WTC11 (cell line): ENCODE results near the gene IFITM2.

Source experiments
- FOXJ3 ChIP-seq: sonication (generic); formaldehyde crosslinking; IDR thresholded peaks from 2 replicates; pipeline ENCODE4 v1.9.0; 2021; ENCODE audit warnings: missing genetic modification reagents, mild to moderate bottlenecking, borderline replicate concordance
- JUN ChIP-seq: sonication (generic); formaldehyde crosslinking; IDR thresholded peaks from 2 replicates; pipeline ENCODE4 v1.8.0; 2023; ENCODE audit warnings: mild to moderate bottlenecking, missing genetic modification reagents
- NR3C1 ChIP-seq: sonication (generic); formaldehyde crosslinking; conservative IDR thresholded peaks from 2 replicates; pipeline ENCODE4 v1.8.1; 2023; ENCODE audit warnings: low read depth, mild to moderate bottlenecking, missing genetic modification reagents
- SMAD3 ChIP-seq: sonication (generic); formaldehyde crosslinking; IDR thresholded peaks from 2 replicates; pipeline ENCODE4 v1.8.0; 2022; ENCODE audit warnings: missing genetic modification reagents, mild to moderate bottlenecking, borderline replicate concordance
- TF ChIP-seq, protein P1 (sequence below): sonication (generic); formaldehyde crosslinking; IDR thresholded peaks from 2 replicates; pipeline ENCODE4 v1.8.0; 2022; ENCODE audit warnings: mild to moderate bottlenecking, missing genetic modification reagents
- TF ChIP-seq, protein P2 (sequence below): fragments of 200-600 bp; IDR thresholded peaks from 2 replicates; pipeline ENCODE4 v1.8.0; 2022; ENCODE audit warnings: antibody characterized with exemption
- TF ChIP-seq, protein P3 (sequence below): sonication (generic); formaldehyde crosslinking; IDR thresholded peaks from 2 replicates; pipeline ENCODE4 v1.8.0; 2023; ENCODE audit warnings: mild to moderate bottlenecking, missing genetic modification reagents
- TF ChIP-seq, protein P4 (sequence below): fragments of 250-450 bp; sonication (Bioruptor Pico); IDR thresholded peaks from 2 replicates; pipeline ENCODE4 v1.8.0; 2021; ENCODE audit warnings: mild to moderate bottlenecking
- TF ChIP-seq, protein P5 (sequence below): sonication (generic); formaldehyde crosslinking; IDR thresholded peaks from 2 replicates; pipeline ENCODE4 v1.8.0; 2022; ENCODE audit warnings: mild to moderate bottlenecking, missing genetic modification reagents
- TF ChIP-seq, protein P6 (sequence below): sonication (generic); formaldehyde crosslinking; conservative IDR thresholded peaks from 2 replicates; pipeline ENCODE4 v1.8.1; 2022; ENCODE audit warnings: mild to moderate bottlenecking, missing genetic modification reagents
- TF ChIP-seq, protein P7 (sequence below): sonication (generic); formaldehyde crosslinking; IDR thresholded peaks from 2 replicates; pipeline ENCODE4 v1.8.0; 2023; ENCODE audit warnings: missing genetic modification reagents

DNA sequence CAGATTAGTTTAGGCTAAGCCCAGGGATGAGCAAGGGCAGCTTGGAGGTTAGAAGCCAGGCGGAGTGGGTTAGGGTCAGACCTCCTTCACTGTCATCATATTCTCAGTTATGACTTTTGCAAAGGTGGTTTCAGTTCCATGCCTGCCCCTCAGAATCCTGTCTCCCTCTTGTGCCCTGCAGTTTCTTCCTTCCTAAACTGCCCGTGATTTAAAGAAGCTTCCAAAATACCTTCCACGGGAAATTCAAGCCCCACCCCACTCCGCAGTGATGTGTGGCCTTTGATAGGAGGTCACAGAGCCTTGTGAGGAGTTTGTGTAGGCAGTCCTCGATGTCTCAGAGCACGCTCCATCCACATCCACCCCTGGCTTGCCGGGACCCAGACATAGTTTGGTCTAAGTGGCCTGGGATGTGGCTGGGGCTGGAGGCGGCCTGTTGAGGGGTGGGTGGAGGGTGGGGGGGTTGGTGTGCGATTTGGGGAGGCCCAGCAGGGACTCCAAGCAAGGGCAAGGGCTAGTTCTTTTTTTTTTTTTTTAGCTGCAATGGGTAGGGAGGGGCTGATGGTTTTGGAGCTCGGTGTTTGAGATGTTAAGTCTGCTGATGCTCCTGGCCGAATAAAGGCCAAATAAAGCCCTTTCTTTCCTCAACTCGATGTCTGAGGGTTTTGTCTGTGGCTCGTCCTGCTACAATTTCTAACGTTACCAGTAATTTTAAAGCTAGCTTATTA, 4.6 kb downstream of the IFITM2 start:
- TF ChIP-seq, protein P1, sequence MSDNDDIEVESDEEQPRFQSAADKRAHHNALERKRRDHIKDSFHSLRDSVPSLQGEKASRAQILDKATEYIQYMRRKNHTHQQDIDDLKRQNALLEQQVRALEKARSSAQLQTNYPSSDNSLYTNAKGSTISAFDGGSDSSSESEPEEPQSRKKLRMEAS (CRISPR knock-in tag) = 0 out of 2 replicates have a peak, but pooled peaks have one; percentile 19
- TF ChIP-seq, protein P2, sequence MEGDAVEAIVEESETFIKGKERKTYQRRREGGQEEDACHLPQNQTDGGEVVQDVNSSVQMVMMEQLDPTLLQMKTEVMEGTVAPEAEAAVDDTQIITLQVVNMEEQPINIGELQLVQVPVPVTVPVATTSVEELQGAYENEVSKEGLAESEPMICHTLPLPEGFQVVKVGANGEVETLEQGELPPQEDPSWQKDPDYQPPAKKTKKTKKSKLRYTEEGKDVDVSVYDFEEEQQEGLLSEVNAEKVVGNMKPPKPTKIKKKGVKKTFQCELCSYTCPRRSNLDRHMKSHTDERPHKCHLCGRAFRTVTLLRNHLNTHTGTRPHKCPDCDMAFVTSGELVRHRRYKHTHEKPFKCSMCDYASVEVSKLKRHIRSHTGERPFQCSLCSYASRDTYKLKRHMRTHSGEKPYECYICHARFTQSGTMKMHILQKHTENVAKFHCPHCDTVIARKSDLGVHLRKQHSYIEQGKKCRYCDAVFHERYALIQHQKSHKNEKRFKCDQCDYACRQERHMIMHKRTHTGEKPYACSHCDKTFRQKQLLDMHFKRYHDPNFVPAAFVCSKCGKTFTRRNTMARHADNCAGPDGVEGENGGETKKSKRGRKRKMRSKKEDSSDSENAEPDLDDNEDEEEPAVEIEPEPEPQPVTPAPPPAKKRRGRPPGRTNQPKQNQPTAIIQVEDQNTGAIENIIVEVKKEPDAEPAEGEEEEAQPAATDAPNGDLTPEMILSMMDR = no peak
- TF ChIP-seq, protein P3, sequence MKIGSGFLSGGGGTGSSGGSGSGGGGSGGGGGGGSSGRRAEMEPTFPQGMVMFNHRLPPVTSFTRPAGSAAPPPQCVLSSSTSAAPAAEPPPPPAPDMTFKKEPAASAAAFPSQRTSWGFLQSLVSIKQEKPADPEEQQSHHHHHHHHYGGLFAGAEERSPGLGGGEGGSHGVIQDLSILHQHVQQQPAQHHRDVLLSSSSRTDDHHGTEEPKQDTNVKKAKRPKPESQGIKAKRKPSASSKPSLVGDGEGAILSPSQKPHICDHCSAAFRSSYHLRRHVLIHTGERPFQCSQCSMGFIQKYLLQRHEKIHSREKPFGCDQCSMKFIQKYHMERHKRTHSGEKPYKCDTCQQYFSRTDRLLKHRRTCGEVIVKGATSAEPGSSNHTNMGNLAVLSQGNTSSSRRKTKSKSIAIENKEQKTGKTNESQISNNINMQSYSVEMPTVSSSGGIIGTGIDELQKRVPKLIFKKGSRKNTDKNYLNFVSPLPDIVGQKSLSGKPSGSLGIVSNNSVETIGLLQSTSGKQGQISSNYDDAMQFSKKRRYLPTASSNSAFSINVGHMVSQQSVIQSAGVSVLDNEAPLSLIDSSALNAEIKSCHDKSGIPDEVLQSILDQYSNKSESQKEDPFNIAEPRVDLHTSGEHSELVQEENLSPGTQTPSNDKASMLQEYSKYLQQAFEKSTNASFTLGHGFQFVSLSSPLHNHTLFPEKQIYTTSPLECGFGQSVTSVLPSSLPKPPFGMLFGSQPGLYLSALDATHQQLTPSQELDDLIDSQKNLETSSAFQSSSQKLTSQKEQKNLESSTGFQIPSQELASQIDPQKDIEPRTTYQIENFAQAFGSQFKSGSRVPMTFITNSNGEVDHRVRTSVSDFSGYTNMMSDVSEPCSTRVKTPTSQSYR (CRISPR knock-in tag) = no peak
- TF ChIP-seq SMAD3 (no peak), FOXJ3 (CRISPR knock-in tag) (no peak), JUN (CRISPR knock-in tag) (no peak), NR3C1 (CRISPR knock-in tag) (no peak)
- TF ChIP-seq, protein P4, sequence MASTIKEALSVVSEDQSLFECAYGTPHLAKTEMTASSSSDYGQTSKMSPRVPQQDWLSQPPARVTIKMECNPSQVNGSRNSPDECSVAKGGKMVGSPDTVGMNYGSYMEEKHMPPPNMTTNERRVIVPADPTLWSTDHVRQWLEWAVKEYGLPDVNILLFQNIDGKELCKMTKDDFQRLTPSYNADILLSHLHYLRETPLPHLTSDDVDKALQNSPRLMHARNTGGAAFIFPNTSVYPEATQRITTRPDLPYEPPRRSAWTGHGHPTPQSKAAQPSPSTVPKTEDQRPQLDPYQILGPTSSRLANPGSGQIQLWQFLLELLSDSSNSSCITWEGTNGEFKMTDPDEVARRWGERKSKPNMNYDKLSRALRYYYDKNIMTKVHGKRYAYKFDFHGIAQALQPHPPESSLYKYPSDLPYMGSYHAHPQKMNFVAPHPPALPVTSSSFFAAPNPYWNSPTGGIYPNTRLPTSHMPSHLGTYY (CRISPR knock-in tag) = no peak
- TF ChIP-seq, protein P5, sequence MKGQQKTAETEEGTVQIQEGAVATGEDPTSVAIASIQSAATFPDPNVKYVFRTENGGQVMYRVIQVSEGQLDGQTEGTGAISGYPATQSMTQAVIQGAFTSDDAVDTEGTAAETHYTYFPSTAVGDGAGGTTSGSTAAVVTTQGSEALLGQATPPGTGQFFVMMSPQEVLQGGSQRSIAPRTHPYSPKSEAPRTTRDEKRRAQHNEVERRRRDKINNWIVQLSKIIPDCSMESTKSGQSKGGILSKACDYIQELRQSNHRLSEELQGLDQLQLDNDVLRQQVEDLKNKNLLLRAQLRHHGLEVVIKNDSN (CRISPR knock-in tag) = no peak
- TF ChIP-seq, protein P6, sequence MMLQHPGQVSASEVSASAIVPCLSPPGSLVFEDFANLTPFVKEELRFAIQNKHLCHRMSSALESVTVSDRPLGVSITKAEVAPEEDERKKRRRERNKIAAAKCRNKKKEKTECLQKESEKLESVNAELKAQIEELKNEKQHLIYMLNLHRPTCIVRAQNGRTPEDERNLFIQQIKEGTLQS = no peak
- TF ChIP-seq, protein P7, sequence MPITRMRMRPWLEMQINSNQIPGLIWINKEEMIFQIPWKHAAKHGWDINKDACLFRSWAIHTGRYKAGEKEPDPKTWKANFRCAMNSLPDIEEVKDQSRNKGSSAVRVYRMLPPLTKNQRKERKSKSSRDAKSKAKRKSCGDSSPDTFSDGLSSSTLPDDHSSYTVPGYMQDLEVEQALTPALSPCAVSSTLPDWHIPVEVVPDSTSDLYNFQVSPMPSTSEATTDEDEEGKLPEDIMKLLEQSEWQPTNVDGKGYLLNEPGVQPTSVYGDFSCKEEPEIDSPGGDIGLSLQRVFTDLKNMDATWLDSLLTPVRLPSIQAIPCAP (CRISPR knock-in tag) = no peak
